ENCODE data around the gene NECTIN1. TPM values are rescaled to one million over a fixed set of nuclear protein-coding genes. Genes with fewer than 3 reads are reported as not detected.

NECTIN1 gene
- total RNA-seq, 4 donors from 2014 or later: 2.2 to 4.3 (median 2.5) TPM

GRCh38 chr11:119708384-119708783 lies 20.6 kb downstream of the NECTIN1 start:
- DNase-seq (ENCODE audit: low spot score): no peak
- no peak for ATAC-seq (ENCODE audit: low FRiP score)
- TF ChIP-seq CTCF (IDR thresholded peaks at IDR 0.05): no peak

- no peak for TF ChIP-seq CTCF (IDR thresholded peaks at IDR 0.05)
- no peak for DNase-seq (ENCODE audit: low spot score)
- ATAC-seq (ENCODE audit: low FRiP score): no peak
These were observed 22.1 kb downstream of the NECTIN1 start for GRCh38 chr11:119706887-119707286.

GRCh38 chr11:119706029-119706428 lies 23.0 kb downstream of the NECTIN1 start:
- ATAC-seq (ENCODE audit: low FRiP score): no peak
- DNase-seq (ENCODE audit: low spot score): no peak
- TF ChIP-seq CTCF (IDR thresholded peaks at IDR 0.05): no peak

GRCh38 chr11:119705362-119705761 lies 23.6 kb downstream of the NECTIN1 start:
- no peak for DNase-seq (ENCODE audit: low spot score)
- no peak for ATAC-seq (ENCODE audit: low FRiP score)
- TF ChIP-seq CTCF (IDR thresholded peaks at IDR 0.05): no peak

- no peak for DNase-seq (ENCODE audit: low spot score)
- ATAC-seq (ENCODE audit: low FRiP score): no peak
- TF ChIP-seq CTCF (IDR thresholded peaks at IDR 0.05): no peak
These were observed 24.2 kb downstream of the NECTIN1 start for GRCh38 chr11:119704849-119705248.

- no peak for TF ChIP-seq CTCF (IDR thresholded peaks at IDR 0.05)
- ATAC-seq (ENCODE audit: low FRiP score) (no peak), DNase-seq (ENCODE audit: low spot score) (no peak)
These were observed 27.1 kb downstream of the NECTIN1 start for GRCh38 chr11:119701591-119702549.

Measured in omental fat pad (tissue), 4 donors.